H9 (cell line): ENCODE results near the gene TMED7. TPM values are rescaled to one million over a fixed set of nuclear protein-coding genes. Genes with fewer than 3 reads are reported as not detected.

Experiments used
- DNase-seq: peaks from one replicate; pipeline ENCODE4 v3.0.0-alpha.2; 2017
- H2AFZ ChIP-seq: one replicate; pipeline ENCODE4 v1.6.1; 2013; ENCODE audit warnings: mild to moderate bottlenecking, low read length, control low read depth, moderate library complexity
- H2AK5ac ChIP-seq: 2 replicates; pipeline ENCODE4 v1.6.1; 2013; ENCODE audit warnings: low read length, control low read depth, mixed read lengths; ENCODE audit not compliant: insufficient read length
- H2BK120ac ChIP-seq: one replicate; pipeline ENCODE4 v1.6.1; 2013; ENCODE audit warnings: low read depth, mild to moderate bottlenecking, low read length, control low read depth, inconsistent platforms; ENCODE audit not compliant: poor library complexity, severe bottlenecking
- H2BK12ac ChIP-seq: 2 replicates; pipeline ENCODE4 v1.6.1; 2013; ENCODE audit warnings: low read length, control low read depth, mixed read lengths, low read depth; ENCODE audit not compliant: insufficient read length
- H2BK15ac ChIP-seq: 2 replicates; pipeline ENCODE4 v1.6.1; 2013; ENCODE audit warnings: low read depth, low read length, control low read depth
- H2BK20ac ChIP-seq: one replicate; pipeline ENCODE4 v1.6.1; 2013; ENCODE audit warnings: low read depth, mild to moderate bottlenecking, low read length, control low read depth, inconsistent platforms; ENCODE audit not compliant: poor library complexity, severe bottlenecking
- H2BK5ac ChIP-seq: 2 replicates; pipeline ENCODE4 v1.6.1; 2013; ENCODE audit warnings: low read length, control low read depth, mixed read lengths; ENCODE audit not compliant: insufficient read length
- H3K14ac ChIP-seq: 2 replicates; pipeline ENCODE4 v1.6.1; 2013; ENCODE audit warnings: low read length, control low read depth; ENCODE audit not compliant: insufficient read depth
- H3K18ac ChIP-seq: 2 replicates; pipeline ENCODE4 v1.6.1; 2013; ENCODE audit warnings: low read depth, mild to moderate bottlenecking, mixed read lengths, low read length, control low read depth; ENCODE audit not compliant: insufficient read length
- H3K23ac ChIP-seq: 2 replicates; pipeline ENCODE4 v1.6.1; 2013; ENCODE audit warnings: low read length, control low read depth, mixed read lengths, low read depth; ENCODE audit not compliant: insufficient read length
- H3K23me2 ChIP-seq: 2 replicates; pipeline ENCODE4 v1.6.1; 2013; ENCODE audit warnings: low read depth, mild to moderate bottlenecking, mixed read lengths, low read length, control low read depth; ENCODE audit not compliant: insufficient read length, poor library complexity, severe bottlenecking
- H3K27ac ChIP-seq: 2 replicates; pipeline ENCODE4 v1.5.1; 2013; ENCODE audit warnings: low read length, control low read depth, mixed read lengths, low read depth; ENCODE audit not compliant: insufficient read length
- H3K27me3 ChIP-seq: 2 replicates; pipeline ENCODE4 v1.6.1; 2013; ENCODE audit warnings: low read length, control low read depth, inconsistent platforms; ENCODE audit not compliant: insufficient read depth
- H3K4ac ChIP-seq: 2 replicates; pipeline ENCODE4 v1.6.1; 2013; ENCODE audit warnings: low read depth, mild to moderate bottlenecking, control low read depth, inconsistent platforms, low read length, moderate library complexity
- H3K4me1 ChIP-seq: 2 replicates; pipeline ENCODE4 v1.6.1; 2013; ENCODE audit warnings: low read length, control low read depth, inconsistent platforms; ENCODE audit not compliant: insufficient read depth
- H3K4me2 ChIP-seq: 2 replicates; pipeline ENCODE4 v1.6.1; 2013; ENCODE audit warnings: low read length, control low read depth, mixed read lengths; ENCODE audit not compliant: insufficient read length, insufficient read depth
- H3K56ac ChIP-seq: 2 replicates; pipeline ENCODE4 v1.6.1; 2013; ENCODE audit warnings: low read depth, mild to moderate bottlenecking, mixed read lengths, low read length, control low read depth; ENCODE audit not compliant: insufficient read length
- H3K79me1 ChIP-seq: 2 replicates; pipeline ENCODE4 v1.6.1; 2013; ENCODE audit warnings: low read depth, mild to moderate bottlenecking, moderate library complexity, low read length, control low read depth, inconsistent platforms; ENCODE audit not compliant: insufficient read depth, poor library complexity, severe bottlenecking
- H3K79me2 ChIP-seq: 2 replicates; pipeline ENCODE4 v1.6.1; 2013; ENCODE audit warnings: low read length, control low read depth, inconsistent platforms; ENCODE audit not compliant: insufficient read depth
- H3K9ac ChIP-seq: 2 replicates; pipeline ENCODE4 v1.6.1; 2013; ENCODE audit warnings: low read length, control low read depth, mixed read lengths; ENCODE audit not compliant: insufficient read length; ENCODE audit errors: extremely low read depth
- H3K9me3 ChIP-seq: one replicate; pipeline ENCODE4 v1.6.1; 2013; ENCODE audit warnings: low read depth, low read length, inconsistent platforms; ENCODE audit not compliant: control insufficient read depth
- H3T11ph ChIP-seq: one replicate; pipeline ENCODE4 v1.6.1; 2013; ENCODE audit warnings: mild to moderate bottlenecking, low read length, control low read depth, inconsistent platforms
- H4K20me1 ChIP-seq: one replicate; pipeline ENCODE4 v1.6.1; 2013; ENCODE audit not compliant: control insufficient read depth, insufficient read length, insufficient read depth
- H4K5ac ChIP-seq: 2 replicates; pipeline ENCODE4 v1.6.1; 2013; ENCODE audit warnings: low read depth, mild to moderate bottlenecking, mixed read lengths, low read length, control low read depth; ENCODE audit not compliant: insufficient read length
- H4K8ac ChIP-seq: replicated peaks from 2 replicates; pipeline ENCODE4 v1.6.1; 2013; ENCODE audit warnings: low read length, control low read depth, mixed read lengths, low read depth; ENCODE audit not compliant: insufficient read length
- H4K91ac ChIP-seq: 2 replicates; pipeline ENCODE4 v1.6.1; 2013; ENCODE audit warnings: low read depth, mild to moderate bottlenecking, moderate library complexity, mixed read lengths, low read length, control low read depth; ENCODE audit not compliant: insufficient read length
- H3K27ac Mint-ChIP-seq, 3 experiments: 2 replicates in 2 of 3; 3 replicates in 1 of 3; pipeline ENCODE4 v1.8.0; 2020 to 2021; ENCODE audit warnings: mixed read lengths in 3 of 3, mild to moderate bottlenecking in 1 of 3, moderate library complexity in 1 of 3
- H3K27me3 Mint-ChIP-seq: 2 replicates; pipeline ENCODE4 v1.8.0; 2021; ENCODE audit warnings: low read depth, mild to moderate bottlenecking, moderate library complexity, mixed read lengths
- H3K36me3 Mint-ChIP-seq, 3 experiments: 2 replicates in 2 of 3; 3 replicates in 1 of 3; pipeline ENCODE4 v1.8.0; 2020 to 2021; ENCODE audit warnings: low read depth in 3 of 3, mixed read lengths in 3 of 3; ENCODE audit not compliant: insufficient read depth in 1 of 3
- H3K4me1 Mint-ChIP-seq, 2 experiments: 2 replicates each; pipeline ENCODE4 v1.8.0; 2020; ENCODE audit warnings: mixed read lengths in 2 of 2
- H3K4me3 Mint-ChIP-seq, 2 experiments: 2 replicates in 1 of 2; 3 replicates in 1 of 2; pipeline ENCODE4 v1.8.0; 2020 to 2021; ENCODE audit warnings: mild to moderate bottlenecking in 2 of 2, mixed read lengths in 2 of 2, moderate library complexity in 1 of 2
- H3K9me3 Mint-ChIP-seq, 2 experiments: 2 replicates in 1 of 2; 3 replicates in 1 of 2; pipeline ENCODE4 v1.8.0; 2020; ENCODE audit warnings: mild to moderate bottlenecking in 2 of 2, mixed read lengths in 2 of 2, moderate library complexity in 1 of 2
- WGBS: extraction: QIAGEN DNeasy Blood & Tissue Kit; methylation state at CpG from one replicate; pipeline ENCODE4 v1.1.7; 2013; ENCODE audit warnings: missing lambda C conversion rate, low lambda C conversion rate, mixed read lengths; ENCODE audit not compliant: insufficient read length; ENCODE audit errors: extremely low coverage; 5-methylcytosine and 5-hydroxymethylcytosine counted together
- total RNA-seq: library from RNA; stranded (reverse); gene quantifications from 2 replicates; pipeline ENCODE4 v1.2.1, GENCODE V29; 2021
- TF ChIP-seq, protein P1 (sequence below): fragments of 200-600 bp; sonication (generic); conservative IDR thresholded peaks from 3 replicates; pipeline ENCODE4 v1.8.0; 2021; ENCODE audit warnings: antibody characterized with exemption, mild to moderate bottlenecking

The TMED7 gene
- total RNA-seq, 1 experiment from 2014 or later = 68.8 TPM

DNA sequence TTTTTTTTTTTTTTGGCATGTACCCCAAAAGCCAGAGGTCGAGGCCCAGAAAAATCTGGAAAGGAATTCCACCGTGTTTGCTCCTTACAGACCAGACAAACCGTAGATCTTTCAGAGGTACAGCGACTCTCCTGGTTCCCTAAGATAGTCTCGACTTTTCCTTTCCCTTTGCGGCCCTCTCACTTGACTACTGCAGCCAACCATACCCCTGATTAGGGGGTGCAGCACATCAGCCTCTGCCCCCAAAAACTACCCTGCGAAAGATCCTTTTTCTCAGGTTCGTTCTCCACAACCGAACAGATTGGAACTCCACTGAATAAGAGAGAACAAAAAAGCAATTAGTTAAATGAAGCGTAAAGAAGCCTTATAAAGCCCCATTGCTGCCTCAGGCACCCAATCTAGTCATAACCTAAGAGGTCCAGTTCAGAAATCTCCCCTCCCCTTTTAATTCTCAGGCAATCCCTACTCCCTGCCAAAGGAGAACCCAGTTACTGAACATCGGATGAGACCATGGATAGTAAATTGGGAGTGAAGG, 23.2 kb downstream of the TMED7 start:
- H3K4me3 Mint-ChIP-seq = peak overlapping the region; percentile 46 to 66; a peak in 4 of 5 replicates
- no CpG with 5 or more reads among the region's 11 CpGs for WGBS
- peaks cover 0 to 6% (median 2%) of the 10 kb centered on the region in 3 experiments; a peak in 2 of 7 replicates for H3K36me3 Mint-ChIP-seq
- no peaks in the 10 kb centered on the region for H3K9me3 Mint-ChIP-seq
- no peak overlapping the region for H4K5ac ChIP-seq
- H2AFZ ChIP-seq = no peak overlapping the region
- H2BK12ac ChIP-seq = no peak overlapping the region
- no peaks in the 10 kb centered on the region for H4K20me1 ChIP-seq
- no peak overlapping the region for H4K8ac ChIP-seq
- no peak overlapping the region for H2BK15ac ChIP-seq
- peaks cover 21 to 24% of the 10 kb centered on the region in 2 experiments for H3K4me1 Mint-ChIP-seq
- H2AK5ac ChIP-seq = no peak overlapping the region
- H3K27me3 Mint-ChIP-seq = no peaks in the 10 kb centered on the region
- H2BK120ac ChIP-seq = no peak overlapping the region
- no peak overlapping the region for H3K18ac ChIP-seq
- H3K27ac ChIP-seq = no peak overlapping the region
- H3K4me2 ChIP-seq = peak overlapping the region; percentile 37
- no peaks in the 10 kb centered on the region for H3K79me1 ChIP-seq
- no peak overlapping the region for H4K91ac ChIP-seq
- H3K14ac ChIP-seq = no peak overlapping the region
- H2BK20ac ChIP-seq = no peak overlapping the region
- no peaks in the 10 kb centered on the region for H3K9me3 ChIP-seq
- no peak for DNase-seq
- H3K23me2 ChIP-seq = peaks cover 10% of the 10 kb centered on the region
- H3K4ac ChIP-seq = no peak overlapping the region
- H3K27me3 ChIP-seq = no peaks in the 10 kb centered on the region
- TF ChIP-seq, protein P1, sequence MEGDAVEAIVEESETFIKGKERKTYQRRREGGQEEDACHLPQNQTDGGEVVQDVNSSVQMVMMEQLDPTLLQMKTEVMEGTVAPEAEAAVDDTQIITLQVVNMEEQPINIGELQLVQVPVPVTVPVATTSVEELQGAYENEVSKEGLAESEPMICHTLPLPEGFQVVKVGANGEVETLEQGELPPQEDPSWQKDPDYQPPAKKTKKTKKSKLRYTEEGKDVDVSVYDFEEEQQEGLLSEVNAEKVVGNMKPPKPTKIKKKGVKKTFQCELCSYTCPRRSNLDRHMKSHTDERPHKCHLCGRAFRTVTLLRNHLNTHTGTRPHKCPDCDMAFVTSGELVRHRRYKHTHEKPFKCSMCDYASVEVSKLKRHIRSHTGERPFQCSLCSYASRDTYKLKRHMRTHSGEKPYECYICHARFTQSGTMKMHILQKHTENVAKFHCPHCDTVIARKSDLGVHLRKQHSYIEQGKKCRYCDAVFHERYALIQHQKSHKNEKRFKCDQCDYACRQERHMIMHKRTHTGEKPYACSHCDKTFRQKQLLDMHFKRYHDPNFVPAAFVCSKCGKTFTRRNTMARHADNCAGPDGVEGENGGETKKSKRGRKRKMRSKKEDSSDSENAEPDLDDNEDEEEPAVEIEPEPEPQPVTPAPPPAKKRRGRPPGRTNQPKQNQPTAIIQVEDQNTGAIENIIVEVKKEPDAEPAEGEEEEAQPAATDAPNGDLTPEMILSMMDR = no peak
- H3K9ac ChIP-seq = no peak overlapping the region
- no peak overlapping the region for H2BK5ac ChIP-seq
- no peaks in the 10 kb centered on the region for H3K79me2 ChIP-seq
- H3K27ac Mint-ChIP-seq = no peak overlapping the region
- no peak overlapping the region for H3K56ac ChIP-seq
- H3K23ac ChIP-seq = no peak overlapping the region
- H3T11ph ChIP-seq = no peak overlapping the region
- peaks cover 2% of the 10 kb centered on the region; the same call in 1 of the 2 replicates for H3K4me1 ChIP-seq
